Transverse colon (tissue), 4 donors: ENCODE results near the gene CD52.

ENCODE experiments used
- EP300 ChIP-seq: sonication (generic); formaldehyde crosslinking; IDR thresholded peaks from one replicate; pipeline ENCODE4 v1.6.1; 2017; ENCODE audit warnings: antibody characterized with exemption, low read depth
- POLR2A ChIP-seq: fragments of 450-650 bp; IDR thresholded peaks from one replicate; pipeline ENCODE4 v1.6.1; 2016; ENCODE audit warnings: antibody characterized with exemption, mild to moderate bottlenecking, moderate library complexity
- POLR2AphosphoS5 ChIP-seq, 3 donors: sonication (generic); formaldehyde crosslinking; IDR thresholded peaks; one replicate each; pipeline ENCODE4 v1.6.1; 2016; ENCODE audit warnings: antibody characterized with exemption in 3 of 3
- TF ChIP-seq, protein P1 (sequence below), 5 experiments: fragments of 200-600 bp in 3 of 5; fragments of 450-650 bp in 2 of 5; sonication (generic) in 3 of 5; IDR thresholded peaks; 1 replicate in 2 of 5; 2 replicates in 3 of 5; pipeline ENCODE4 v1.5.1; 2016 to 2017; ENCODE audit warnings: antibody characterized with exemption in 5 of 5, inconsistent platforms in 3 of 5, mild to moderate bottlenecking in 2 of 5, moderate library complexity in 1 of 5

GRCh38 chr1:26293911-26294463 lies 23.8 kb upstream of the CD52 start:
- TF ChIP-seq, protein P1, sequence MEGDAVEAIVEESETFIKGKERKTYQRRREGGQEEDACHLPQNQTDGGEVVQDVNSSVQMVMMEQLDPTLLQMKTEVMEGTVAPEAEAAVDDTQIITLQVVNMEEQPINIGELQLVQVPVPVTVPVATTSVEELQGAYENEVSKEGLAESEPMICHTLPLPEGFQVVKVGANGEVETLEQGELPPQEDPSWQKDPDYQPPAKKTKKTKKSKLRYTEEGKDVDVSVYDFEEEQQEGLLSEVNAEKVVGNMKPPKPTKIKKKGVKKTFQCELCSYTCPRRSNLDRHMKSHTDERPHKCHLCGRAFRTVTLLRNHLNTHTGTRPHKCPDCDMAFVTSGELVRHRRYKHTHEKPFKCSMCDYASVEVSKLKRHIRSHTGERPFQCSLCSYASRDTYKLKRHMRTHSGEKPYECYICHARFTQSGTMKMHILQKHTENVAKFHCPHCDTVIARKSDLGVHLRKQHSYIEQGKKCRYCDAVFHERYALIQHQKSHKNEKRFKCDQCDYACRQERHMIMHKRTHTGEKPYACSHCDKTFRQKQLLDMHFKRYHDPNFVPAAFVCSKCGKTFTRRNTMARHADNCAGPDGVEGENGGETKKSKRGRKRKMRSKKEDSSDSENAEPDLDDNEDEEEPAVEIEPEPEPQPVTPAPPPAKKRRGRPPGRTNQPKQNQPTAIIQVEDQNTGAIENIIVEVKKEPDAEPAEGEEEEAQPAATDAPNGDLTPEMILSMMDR (IDR thresholded peaks at IDR 0.05), result no peak
- no peak for TF ChIP-seq POLR2A
- no peak for TF ChIP-seq EP300
- TF ChIP-seq POLR2AphosphoS5 (IDR thresholded peaks at IDR 0.05), result no peak
